Kidney tubule cell (primary cell): Measurements from ENCODE around the gene TUBB3.
A peak's percentile ranks its signal among the peaks of the same experiment; 100 is the strongest.

ENCODE experiments used
- DNase-seq: peaks from one replicate; pipeline ENCODE4 v3.0.0-alpha.2; 2018; ENCODE audit warnings: low spot score

The TUBB3 gene

DNA sequence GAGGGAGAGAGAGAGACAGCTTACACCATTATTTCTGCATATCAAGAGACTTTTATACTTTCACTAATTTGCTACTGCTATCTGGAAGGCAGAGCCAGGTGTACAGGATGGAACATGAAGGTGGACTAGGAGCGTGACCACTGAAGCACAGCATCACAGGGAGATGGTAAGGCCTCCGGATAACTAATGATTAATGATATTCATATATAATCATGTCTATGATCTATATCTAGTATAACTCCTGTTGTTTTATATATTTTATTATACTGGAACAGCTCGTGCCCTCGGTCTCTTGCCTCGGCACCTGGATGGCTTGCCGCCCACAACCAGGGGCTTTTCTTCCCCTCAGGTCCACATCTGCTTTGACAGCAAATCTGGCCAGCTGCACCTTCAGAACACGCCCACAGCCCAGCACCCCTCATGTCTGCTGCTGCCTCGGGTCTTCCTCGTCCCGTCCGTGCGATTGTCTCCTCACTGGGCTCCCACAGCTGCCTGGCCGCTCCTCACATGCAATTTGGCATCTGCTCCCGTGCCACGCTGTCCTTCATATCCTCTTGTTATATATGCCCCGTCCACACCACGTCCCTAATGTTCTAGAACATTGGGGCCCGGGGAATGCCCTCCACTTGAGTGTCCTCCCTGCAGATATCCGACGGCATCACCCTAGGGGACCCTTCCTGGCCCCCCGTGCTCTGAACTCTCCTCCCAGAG is 15.2 kb downstream of the TUBB3 start:
- no peak for DNase-seq

DNA sequence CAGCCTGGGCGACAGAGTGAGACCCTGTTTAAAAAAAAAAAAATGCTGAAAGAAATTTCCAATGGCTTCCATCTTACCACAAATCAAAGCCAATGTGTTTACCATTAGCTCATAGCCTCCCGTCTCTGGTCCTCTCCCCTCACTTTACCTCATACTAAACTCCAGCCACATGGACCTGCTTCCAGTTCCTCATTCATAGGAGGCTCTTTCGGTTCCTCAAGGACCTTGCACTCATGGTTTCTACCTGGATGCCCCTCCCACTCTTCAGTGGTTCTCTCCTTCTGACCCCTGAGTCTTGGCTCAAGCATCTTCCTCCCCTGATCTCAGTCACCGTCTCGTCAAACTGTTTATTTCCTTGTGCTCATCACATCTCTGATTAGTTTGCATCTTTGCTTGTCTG is 21.6 kb downstream of the TUBB3 start:
- no peak for DNase-seq

DNA sequence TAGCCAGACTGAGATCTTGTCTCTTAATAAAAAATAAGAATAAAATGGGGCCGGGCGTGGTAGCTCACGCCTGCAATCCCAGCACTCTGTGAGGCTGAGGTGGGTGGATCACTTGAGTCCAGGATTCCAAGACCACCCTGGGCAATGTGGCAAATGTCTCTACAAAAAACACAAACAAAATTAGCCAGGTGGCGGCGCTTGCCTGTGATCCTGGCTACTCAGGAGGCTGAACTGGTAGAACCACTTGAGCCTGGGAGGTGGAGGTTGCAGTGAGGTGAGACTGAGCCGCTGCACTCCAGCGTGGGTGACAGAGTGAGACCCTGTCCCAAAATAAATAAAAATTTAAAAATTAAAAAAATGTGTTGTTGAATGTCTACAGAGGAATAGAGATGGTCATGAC is 22.5 kb downstream of the TUBB3 start:
- no peak for DNase-seq

DNA sequence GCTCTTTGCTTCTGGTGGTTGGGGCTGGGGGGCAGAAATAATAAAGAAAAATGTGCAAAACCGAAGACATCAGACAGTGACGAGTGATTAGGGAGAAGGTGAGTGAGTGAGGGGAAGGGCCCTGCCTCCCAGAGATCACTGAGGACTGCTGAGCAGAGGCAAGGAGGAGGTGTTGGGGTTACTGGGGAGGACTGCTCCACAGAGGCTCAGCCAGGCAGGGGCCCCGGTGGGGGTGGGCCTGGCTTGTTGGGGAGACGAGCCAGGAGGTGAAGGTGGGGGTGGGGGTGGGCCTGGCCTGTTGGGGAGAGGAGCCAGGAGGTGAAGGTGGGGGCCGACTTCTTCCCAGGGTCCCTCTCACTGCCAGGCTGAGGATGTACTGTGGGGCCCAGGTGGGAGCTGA is 23.4 kb downstream of the TUBB3 start:
- no peak for DNase-seq

DNA sequence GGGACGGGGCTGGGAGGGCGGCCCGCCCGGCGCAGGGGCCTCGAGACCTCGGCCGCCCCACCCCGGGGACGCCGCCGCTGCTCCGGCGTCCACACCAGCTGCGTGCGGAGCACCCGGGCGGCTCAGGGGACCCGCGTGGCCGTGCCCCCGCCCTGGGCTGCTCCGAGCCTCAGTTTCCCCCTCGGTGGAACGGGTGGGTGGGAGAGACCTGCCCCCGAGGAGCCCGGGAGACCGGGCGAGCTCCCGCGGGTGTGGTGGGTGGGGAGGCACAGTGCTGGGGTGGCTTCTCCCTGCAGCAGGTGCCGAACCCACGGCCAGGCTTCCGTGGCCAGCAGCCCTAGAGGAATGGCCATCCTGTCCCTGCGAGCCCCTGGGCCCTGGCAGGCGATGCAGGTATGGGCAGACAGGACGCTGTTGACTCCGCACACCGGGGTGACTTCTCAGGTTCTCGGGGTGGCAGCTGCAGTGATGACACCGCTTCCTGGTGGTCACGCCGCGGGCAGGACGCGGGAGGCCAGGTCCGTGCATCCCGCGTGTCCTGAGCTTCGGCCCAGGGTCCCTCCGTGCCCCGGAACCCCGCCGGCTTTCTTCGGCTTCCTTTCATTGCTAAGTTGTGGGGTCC is 26.1 kb downstream of the TUBB3 start:
- no peak for DNase-seq

DNA sequence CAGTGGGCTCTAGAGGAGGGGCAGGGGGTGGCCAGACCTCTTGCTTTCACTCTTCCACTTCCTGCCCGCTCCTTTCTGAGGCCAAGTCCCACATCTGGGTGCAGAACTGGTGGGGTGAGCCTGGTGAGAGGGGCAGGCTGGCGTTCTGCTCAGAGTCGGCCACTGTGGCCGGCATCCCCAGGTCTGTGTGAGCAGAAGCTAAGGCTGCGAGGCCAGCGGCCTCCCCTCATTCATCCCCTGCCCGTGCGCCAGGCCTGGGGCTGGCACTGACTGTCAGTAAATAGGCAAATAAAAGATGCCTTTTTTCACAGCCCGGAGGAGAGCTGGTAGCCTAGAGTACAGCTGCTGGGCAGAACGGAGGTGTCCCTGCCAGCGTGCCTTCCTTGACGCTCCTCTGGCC is 26.6 kb downstream of the TUBB3 start:
- DNase-seq = no peak

DNA sequence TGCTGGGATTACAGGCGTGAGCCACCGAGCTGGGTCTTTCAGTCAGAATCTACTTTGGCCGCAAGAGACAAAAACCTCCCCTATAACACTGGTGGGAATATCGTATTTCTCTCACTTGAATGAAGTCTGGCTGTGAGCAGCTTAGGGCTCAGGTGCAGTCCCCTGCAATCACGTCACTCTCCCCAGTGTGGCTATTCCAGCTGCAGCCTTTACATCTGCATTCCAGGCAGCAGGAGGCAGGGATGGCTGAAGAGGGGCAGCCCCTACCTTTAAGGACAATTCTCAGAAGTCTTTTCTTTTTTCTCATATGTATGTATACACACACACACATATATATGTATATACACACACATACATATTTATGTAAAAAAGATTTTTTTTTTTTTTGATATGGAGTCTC is 28.4 kb downstream of the TUBB3 start:
- no peak for DNase-seq

DNA sequence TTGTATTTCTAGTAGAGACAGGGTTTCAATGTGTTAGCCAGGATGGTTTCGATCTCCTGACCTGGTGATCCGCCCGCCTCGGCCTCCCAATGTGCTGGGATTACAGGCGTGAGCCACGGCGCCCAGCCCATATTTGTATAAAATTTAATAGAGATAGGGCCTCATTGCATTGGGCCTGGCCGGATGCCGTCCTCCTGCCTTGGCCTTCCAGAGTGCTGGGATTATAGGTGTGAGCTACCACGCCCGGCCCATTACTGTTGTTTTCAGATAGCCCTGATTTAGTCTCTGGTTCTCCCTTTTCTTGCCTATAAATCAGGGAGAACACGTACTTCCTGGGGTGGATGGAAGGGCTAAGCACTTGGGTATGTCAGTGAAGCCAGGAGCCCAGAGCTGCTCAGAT is 28.9 kb downstream of the TUBB3 start:
- DNase-seq = no peak

DNA sequence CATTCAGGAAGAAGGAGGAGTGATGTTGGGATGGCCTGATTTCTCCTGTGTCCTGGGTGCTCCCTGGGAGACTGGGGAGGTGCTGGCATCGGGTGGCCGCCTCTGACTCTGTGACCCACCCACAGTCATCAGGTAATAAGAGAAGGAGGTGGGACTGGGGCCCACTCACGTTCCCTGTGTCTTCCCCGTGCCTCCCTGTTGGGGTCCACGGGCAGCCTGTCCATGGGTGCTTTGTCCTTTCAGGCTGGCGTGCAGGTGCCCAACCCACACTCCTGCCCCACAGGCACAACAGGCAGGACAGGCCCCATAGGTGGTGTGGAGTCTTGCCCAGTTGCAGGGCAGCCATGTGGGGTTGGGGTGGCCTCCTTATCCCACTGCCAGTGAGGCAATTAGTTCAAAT is 29.4 kb downstream of the TUBB3 start:
- no peak for DNase-seq

DNA sequence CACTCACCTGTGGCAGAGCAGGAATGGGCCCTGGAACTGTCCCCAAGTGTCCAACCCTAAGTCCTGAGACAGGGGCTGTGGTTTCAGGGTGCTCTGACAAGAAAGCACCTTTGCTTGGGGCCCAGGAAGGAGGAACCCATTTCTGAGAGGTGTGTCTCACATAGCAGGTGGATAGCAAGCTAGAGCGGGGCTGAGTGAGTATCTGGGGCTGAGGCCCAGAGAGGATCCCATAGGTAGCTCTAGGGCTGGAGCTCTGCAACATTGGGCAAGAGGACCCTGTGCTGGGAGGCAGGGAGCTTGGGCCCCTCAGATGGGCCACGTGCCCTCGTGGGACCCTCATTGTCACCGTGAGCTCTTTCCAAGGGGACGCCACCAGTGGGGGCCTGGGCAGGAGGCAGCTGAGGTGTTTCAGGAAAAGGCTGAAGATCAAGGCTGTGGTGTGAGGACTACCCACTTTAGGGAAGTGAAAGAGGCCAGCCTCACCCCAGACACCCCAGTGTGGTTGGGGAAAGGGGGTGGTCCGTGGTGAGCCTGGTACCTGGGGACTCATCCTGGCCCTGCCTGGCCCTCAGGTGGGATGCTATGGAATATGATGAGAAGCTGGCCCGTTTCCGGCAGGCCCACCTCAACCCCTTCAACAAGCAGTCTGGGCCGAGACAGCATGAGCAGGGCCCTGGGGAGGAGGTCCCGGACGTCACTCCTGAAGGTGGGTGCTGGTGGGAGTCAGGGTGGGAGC is 30.7 kb downstream of the TUBB3 start:
- DNase-seq = no peak

DNA sequence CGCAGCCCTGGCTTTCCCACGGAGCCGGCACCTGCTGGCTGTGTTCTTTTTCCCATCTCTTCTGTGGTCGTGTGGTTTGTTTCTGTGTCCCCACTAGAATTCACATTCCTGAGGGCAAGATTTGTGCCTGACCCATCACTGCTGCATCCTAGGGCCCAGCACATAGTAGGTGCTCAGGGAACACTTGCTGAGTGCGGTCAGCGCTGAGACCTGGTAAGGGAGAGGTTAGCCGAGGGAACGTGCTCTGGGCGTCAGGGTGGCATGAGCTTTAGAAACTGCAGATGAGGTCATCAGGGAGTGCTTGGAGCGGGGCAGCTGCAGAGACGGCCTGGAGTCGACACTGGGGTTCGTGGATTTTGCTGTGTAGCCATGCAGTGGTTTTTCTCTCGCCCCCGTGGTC is 31.3 kb downstream of the TUBB3 start:
- no peak for DNase-seq

DNA sequence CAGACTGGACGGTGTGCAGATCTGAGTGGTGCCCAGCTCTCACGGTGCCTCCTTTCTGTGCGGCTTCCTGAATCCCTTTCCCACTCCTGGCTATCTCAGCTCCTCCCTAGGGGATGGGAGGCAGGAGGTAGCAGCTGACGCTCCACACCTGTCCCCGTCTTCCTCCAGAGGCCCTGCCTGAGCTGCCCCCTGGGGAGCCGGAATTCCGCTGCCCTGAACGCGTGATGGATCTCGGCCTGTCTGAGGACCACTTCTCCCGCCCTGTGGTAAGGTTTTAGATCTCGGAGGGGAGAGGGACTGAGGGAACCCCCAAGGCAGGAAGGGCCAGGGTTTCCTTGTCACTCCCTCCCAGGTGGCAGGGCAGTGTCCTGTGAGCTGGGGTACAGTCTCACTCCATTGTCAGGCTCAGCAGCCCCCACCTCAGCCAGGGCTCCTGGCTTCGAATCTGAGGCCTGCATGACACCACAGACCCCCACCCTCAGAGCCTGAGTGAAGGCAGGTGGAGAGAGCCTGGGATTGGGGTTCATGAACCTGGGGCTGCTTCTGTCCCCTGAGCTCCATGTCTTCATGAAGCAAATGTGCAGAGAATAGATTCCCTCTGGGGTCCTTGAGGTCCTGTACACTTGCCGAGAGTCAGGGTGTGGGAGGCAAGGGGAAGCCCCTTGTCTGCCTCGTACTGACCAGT is 32.0 kb downstream of the TUBB3 start:
- no peak for DNase-seq

DNA sequence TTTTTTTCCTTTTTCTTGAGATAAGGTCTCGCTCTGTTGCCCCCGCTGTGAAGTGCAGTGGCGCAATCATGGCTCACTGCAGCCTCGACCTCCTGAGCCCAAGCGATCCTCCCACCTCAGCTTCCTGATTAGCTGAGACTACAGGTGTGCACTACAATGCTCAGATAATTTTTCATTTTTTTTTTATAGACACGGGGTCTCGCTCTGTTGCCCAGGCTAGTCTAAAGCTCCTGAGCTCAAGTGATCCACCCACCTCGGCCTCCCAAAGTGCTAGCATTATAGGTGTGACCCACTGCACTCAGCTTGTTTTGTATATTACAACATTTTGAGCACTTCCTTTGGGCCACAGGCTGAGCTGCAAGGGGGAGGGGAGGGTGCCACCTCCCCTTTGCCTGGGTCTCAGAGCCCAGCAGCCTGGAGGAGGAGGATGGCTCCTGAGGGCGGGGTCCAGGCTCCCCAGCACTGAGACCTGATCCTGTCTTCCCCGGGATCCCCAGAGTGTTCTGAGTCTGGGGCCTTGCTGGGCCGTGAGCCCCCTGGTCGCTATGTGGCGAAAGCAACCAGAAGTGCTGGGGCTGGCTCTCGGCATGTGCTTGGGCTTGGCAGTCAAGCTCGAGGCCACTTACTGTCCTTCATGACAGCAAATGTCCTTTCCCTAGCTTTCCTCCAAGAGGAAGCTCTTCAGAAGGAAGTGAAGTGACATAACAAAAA is 33.5 kb downstream of the TUBB3 start:
- DNase-seq = no peak

DNA sequence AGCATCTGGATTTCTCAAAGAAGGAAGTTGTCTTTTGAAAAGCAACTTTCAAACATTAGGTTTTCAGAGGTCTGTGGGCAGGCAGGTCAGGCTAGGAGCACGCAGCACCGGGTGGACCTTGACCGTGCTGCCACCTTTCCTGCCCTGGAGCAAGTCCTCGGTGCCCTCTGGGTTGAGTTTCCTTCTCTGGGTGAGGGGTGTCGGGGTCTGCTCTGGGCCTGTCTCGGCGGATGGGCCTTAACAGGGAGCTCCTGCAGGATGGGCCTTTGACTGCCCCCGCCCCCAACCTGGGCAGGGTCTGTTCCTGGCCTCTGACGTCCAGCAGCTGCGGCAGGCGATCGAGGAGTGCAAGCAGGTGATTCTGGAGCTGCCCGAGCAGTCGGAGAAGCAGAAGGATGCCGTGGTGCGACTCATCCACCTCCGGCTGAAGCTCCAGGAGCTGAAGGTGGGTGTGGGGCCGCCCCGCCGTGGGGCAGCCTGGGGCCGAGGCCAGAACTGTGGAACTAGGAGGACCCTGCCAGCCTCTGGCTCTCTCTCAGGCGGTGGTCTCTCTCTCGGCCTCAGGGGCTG is 34.2 kb downstream of the TUBB3 start:
- DNase-seq = no peak

DNA sequence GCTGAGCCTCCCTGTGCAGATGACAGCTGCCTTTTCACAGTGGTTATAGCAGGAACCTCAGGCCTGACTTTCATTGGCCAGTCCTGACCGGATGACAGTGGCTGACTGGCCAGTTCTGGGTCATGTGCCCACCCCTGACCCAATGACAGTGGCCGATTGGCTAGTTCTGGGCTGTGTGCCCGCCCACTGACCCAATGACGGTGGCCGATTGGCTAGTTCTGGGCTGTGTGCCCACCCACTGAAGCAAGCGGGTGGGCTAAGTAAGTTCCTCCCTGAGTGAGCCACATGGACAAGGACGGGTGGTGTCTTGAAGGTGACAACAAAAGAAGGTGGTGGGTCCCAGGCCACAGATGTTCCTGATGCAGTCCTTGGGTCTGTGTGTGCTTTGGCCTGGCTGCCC is 34.9 kb downstream of the TUBB3 start:
- peak; percentile 23 for DNase-seq

DNA sequence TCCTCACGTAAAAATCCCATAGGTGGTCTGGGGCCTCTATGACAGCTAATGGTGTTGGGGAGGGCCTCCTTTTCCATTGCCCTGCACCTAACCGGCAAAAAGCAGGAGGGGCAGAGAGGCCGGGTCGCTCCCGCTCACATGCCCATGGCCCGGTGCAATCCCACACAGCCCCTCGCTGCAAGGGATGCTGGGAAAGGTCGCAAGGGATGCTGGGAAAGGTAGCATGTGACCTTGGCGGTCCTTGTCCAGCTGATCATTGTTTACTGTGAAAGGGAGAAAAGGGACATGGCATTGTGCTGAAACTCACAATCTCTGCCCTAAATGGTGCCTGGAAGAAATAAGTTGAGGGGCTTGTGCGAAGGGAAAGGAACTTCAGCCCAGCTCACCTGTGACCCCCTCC is 35.5 kb downstream of the TUBB3 start:
- DNase-seq = no peak

DNA sequence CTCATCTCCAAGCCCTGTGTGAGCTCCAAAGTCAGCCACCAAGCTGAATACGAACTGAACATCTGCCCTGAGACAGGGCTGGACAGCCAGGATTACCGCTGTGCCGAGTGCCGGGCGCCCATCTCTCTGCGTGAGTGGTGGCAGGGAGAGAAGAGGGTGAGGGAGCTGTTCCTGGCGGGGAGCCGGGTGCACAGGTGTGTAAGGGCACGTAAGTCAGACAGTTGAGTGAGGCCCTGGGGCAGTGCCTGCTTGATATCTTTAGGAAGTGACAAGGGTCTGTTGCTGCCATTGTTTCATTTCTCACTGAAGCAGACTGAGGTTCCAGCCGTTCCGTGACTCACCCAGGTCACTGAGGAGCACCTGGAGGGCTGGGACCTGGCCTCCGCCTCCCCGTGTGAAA is 37.8 kb downstream of the TUBB3 start:
- no peak for DNase-seq

DNA sequence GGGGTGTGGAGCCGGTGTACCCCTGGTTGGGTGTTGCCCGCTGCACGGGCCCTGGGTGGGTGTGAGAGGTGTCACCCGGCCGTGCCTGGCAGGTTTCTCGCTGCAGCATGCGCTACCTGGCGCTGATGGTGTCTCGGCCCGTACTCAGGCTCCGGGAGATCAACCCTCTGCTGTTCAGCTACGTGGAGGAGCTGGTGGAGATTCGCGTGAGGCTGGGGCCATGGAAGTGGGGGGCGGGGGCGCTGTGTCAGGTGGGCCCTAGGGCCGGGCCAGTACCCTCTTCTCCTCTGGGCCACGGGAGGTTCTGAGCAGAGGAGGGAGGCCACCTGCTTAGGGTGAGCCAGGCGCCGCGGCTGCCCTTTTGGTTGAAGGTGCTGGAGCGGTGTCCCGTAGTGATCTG is 38.8 kb downstream of the TUBB3 start:
- DNase-seq = no peak

DNA sequence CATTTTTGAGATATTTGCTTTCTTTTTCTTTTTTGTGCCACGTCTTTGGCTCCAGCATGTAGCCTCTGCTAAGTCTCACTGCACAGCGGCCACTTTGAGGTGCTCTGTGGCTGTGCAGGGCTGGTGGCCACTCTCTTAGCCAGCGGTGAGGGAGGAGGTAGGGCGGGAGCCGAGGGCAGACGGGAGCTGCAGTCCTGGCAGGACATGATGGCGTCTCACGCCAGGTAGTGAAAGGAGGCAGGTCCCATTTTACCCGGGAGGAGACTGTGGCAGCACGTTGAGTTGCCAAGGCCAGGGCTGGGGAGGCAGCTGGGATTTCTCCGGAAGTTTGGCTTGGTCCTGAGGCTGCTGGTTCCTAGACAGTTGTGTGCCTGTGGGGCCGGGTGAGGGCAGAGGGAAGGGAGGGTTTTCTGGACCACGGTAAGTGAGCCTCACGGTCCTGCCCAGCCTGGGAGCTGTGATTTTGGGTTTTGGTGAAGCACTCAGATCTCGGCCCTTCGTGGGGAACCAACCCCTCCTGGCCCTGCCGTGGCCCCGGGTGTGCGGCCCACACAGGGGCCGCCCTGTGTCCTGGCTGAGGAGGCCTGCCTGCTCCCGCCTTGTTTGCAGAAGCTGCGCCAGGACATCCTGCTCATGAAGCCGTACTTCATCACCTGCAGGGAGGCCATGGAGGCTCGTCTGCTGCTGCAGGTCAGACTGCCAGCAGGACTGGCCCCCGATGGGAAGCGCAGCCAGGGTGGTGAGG is 39.8 kb downstream of the TUBB3 start:
- DNase-seq = no peak

DNA sequence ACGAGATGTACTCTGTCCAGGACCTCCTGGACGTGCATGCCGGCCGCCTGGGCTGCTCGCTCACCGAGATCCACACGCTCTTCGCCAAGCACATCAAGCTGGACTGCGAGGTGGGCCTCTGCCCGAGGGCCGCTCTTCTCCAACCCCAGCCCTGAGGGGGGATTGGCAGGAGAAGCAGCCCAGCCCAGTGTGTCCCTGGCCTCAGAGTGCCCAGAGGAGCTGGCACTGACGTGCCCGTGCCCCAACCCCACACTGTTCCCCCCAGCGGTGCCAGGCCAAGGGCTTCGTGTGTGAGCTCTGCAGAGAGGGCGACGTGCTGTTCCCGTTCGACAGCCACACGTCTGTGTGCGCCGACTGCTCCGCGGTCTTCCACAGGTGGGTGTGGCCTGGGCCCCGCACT is 41.1 kb downstream of the TUBB3 start:
- no peak for DNase-seq
